H9 (cell line): Measurements from ENCODE around the gene NELFCD. TPM values are rescaled to one million over a fixed set of nuclear protein-coding genes. Genes with fewer than 3 reads are reported as not detected.
A peak's percentile ranks its signal among the peaks of the same experiment; 100 is the strongest.
"Not testable (repeated sequence)": the region's sequence is repeated elsewhere in the genome, so short reads cannot be mapped to it uniquely, and the experiment has no call there.

Source experiments
- DNase-seq: peaks from one replicate; pipeline ENCODE4 v3.0.0-alpha.2; 2017
- H2AFZ ChIP-seq: one replicate; pipeline ENCODE4 v1.6.1; 2013; ENCODE audit warnings: mild to moderate bottlenecking, low read length, control low read depth, moderate library complexity
- H2AK5ac ChIP-seq: 2 replicates; pipeline ENCODE4 v1.6.1; 2013; ENCODE audit warnings: low read length, control low read depth, mixed read lengths; ENCODE audit not compliant: insufficient read length
- H2BK120ac ChIP-seq: one replicate; pipeline ENCODE4 v1.6.1; 2013; ENCODE audit warnings: low read depth, mild to moderate bottlenecking, low read length, control low read depth, inconsistent platforms; ENCODE audit not compliant: poor library complexity, severe bottlenecking
- H2BK12ac ChIP-seq: 2 replicates; pipeline ENCODE4 v1.6.1; 2013; ENCODE audit warnings: low read length, control low read depth, mixed read lengths, low read depth; ENCODE audit not compliant: insufficient read length
- H2BK15ac ChIP-seq: 2 replicates; pipeline ENCODE4 v1.6.1; 2013; ENCODE audit warnings: low read depth, low read length, control low read depth
- H2BK20ac ChIP-seq: one replicate; pipeline ENCODE4 v1.6.1; 2013; ENCODE audit warnings: low read depth, mild to moderate bottlenecking, low read length, control low read depth, inconsistent platforms; ENCODE audit not compliant: poor library complexity, severe bottlenecking
- H2BK5ac ChIP-seq: 2 replicates; pipeline ENCODE4 v1.6.1; 2013; ENCODE audit warnings: low read length, control low read depth, mixed read lengths; ENCODE audit not compliant: insufficient read length
- H3K14ac ChIP-seq: 2 replicates; pipeline ENCODE4 v1.6.1; 2013; ENCODE audit warnings: low read length, control low read depth; ENCODE audit not compliant: insufficient read depth
- H3K18ac ChIP-seq: 2 replicates; pipeline ENCODE4 v1.6.1; 2013; ENCODE audit warnings: low read depth, mild to moderate bottlenecking, mixed read lengths, low read length, control low read depth; ENCODE audit not compliant: insufficient read length
- H3K23ac ChIP-seq: 2 replicates; pipeline ENCODE4 v1.6.1; 2013; ENCODE audit warnings: low read length, control low read depth, mixed read lengths, low read depth; ENCODE audit not compliant: insufficient read length
- H3K23me2 ChIP-seq: 2 replicates; pipeline ENCODE4 v1.6.1; 2013; ENCODE audit warnings: low read depth, mild to moderate bottlenecking, mixed read lengths, low read length, control low read depth; ENCODE audit not compliant: insufficient read length, poor library complexity, severe bottlenecking
- H3K27ac ChIP-seq: 2 replicates; pipeline ENCODE4 v1.5.1; 2013; ENCODE audit warnings: low read length, control low read depth, mixed read lengths, low read depth; ENCODE audit not compliant: insufficient read length
- H3K27me3 ChIP-seq: 2 replicates; pipeline ENCODE4 v1.6.1; 2013; ENCODE audit warnings: low read length, control low read depth, inconsistent platforms; ENCODE audit not compliant: insufficient read depth
- H3K4ac ChIP-seq: 2 replicates; pipeline ENCODE4 v1.6.1; 2013; ENCODE audit warnings: low read depth, mild to moderate bottlenecking, control low read depth, inconsistent platforms, low read length, moderate library complexity
- H3K4me1 ChIP-seq: 2 replicates; pipeline ENCODE4 v1.6.1; 2013; ENCODE audit warnings: low read length, control low read depth, inconsistent platforms; ENCODE audit not compliant: insufficient read depth
- H3K4me2 ChIP-seq: 2 replicates; pipeline ENCODE4 v1.6.1; 2013; ENCODE audit warnings: low read length, control low read depth, mixed read lengths; ENCODE audit not compliant: insufficient read length, insufficient read depth
- H3K56ac ChIP-seq: 2 replicates; pipeline ENCODE4 v1.6.1; 2013; ENCODE audit warnings: low read depth, mild to moderate bottlenecking, mixed read lengths, low read length, control low read depth; ENCODE audit not compliant: insufficient read length
- H3K79me1 ChIP-seq: 2 replicates; pipeline ENCODE4 v1.6.1; 2013; ENCODE audit warnings: low read depth, mild to moderate bottlenecking, moderate library complexity, low read length, control low read depth, inconsistent platforms; ENCODE audit not compliant: insufficient read depth, poor library complexity, severe bottlenecking
- H3K79me2 ChIP-seq: 2 replicates; pipeline ENCODE4 v1.6.1; 2013; ENCODE audit warnings: low read length, control low read depth, inconsistent platforms; ENCODE audit not compliant: insufficient read depth
- H3K9ac ChIP-seq: 2 replicates; pipeline ENCODE4 v1.6.1; 2013; ENCODE audit warnings: low read length, control low read depth, mixed read lengths; ENCODE audit not compliant: insufficient read length; ENCODE audit errors: extremely low read depth
- H3K9me3 ChIP-seq: one replicate; pipeline ENCODE4 v1.6.1; 2013; ENCODE audit warnings: low read depth, low read length, inconsistent platforms; ENCODE audit not compliant: control insufficient read depth
- H3T11ph ChIP-seq: one replicate; pipeline ENCODE4 v1.6.1; 2013; ENCODE audit warnings: mild to moderate bottlenecking, low read length, control low read depth, inconsistent platforms
- H4K20me1 ChIP-seq: one replicate; pipeline ENCODE4 v1.6.1; 2013; ENCODE audit not compliant: control insufficient read depth, insufficient read length, insufficient read depth
- H4K5ac ChIP-seq: 2 replicates; pipeline ENCODE4 v1.6.1; 2013; ENCODE audit warnings: low read depth, mild to moderate bottlenecking, mixed read lengths, low read length, control low read depth; ENCODE audit not compliant: insufficient read length
- H4K8ac ChIP-seq: replicated peaks from 2 replicates; pipeline ENCODE4 v1.6.1; 2013; ENCODE audit warnings: low read length, control low read depth, mixed read lengths, low read depth; ENCODE audit not compliant: insufficient read length
- H4K91ac ChIP-seq: 2 replicates; pipeline ENCODE4 v1.6.1; 2013; ENCODE audit warnings: low read depth, mild to moderate bottlenecking, moderate library complexity, mixed read lengths, low read length, control low read depth; ENCODE audit not compliant: insufficient read length
- H3K27ac Mint-ChIP-seq, 3 experiments: 2 replicates in 2 of 3; 3 replicates in 1 of 3; pipeline ENCODE4 v1.8.0; 2020 to 2021; ENCODE audit warnings: mixed read lengths in 3 of 3, mild to moderate bottlenecking in 1 of 3, moderate library complexity in 1 of 3
- H3K27me3 Mint-ChIP-seq: 2 replicates; pipeline ENCODE4 v1.8.0; 2021; ENCODE audit warnings: low read depth, mild to moderate bottlenecking, moderate library complexity, mixed read lengths
- H3K36me3 Mint-ChIP-seq, 3 experiments: 2 replicates in 2 of 3; 3 replicates in 1 of 3; pipeline ENCODE4 v1.8.0; 2020 to 2021; ENCODE audit warnings: low read depth in 3 of 3, mixed read lengths in 3 of 3; ENCODE audit not compliant: insufficient read depth in 1 of 3
- H3K4me1 Mint-ChIP-seq, 2 experiments: 2 replicates each; pipeline ENCODE4 v1.8.0; 2020; ENCODE audit warnings: mixed read lengths in 2 of 2
- H3K4me3 Mint-ChIP-seq, 2 experiments: 2 replicates in 1 of 2; 3 replicates in 1 of 2; pipeline ENCODE4 v1.8.0; 2020 to 2021; ENCODE audit warnings: mild to moderate bottlenecking in 2 of 2, mixed read lengths in 2 of 2, moderate library complexity in 1 of 2
- H3K9me3 Mint-ChIP-seq, 2 experiments: 2 replicates in 1 of 2; 3 replicates in 1 of 2; pipeline ENCODE4 v1.8.0; 2020; ENCODE audit warnings: mild to moderate bottlenecking in 2 of 2, mixed read lengths in 2 of 2, moderate library complexity in 1 of 2
- WGBS: extraction: QIAGEN DNeasy Blood & Tissue Kit; methylation state at CpG from one replicate; pipeline ENCODE4 v1.1.7; 2013; ENCODE audit warnings: missing lambda C conversion rate, low lambda C conversion rate, mixed read lengths; ENCODE audit not compliant: insufficient read length; ENCODE audit errors: extremely low coverage; 5-methylcytosine and 5-hydroxymethylcytosine counted together
- total RNA-seq: library from RNA; stranded (reverse); gene quantifications from 2 replicates; pipeline ENCODE4 v1.2.1, GENCODE V29; 2021
- TF ChIP-seq, protein P1 (sequence below): fragments of 200-600 bp; sonication (generic); conservative IDR thresholded peaks from 3 replicates; pipeline ENCODE4 v1.8.0; 2021; ENCODE audit warnings: antibody characterized with exemption, mild to moderate bottlenecking

The NELFCD gene
- total RNA-seq, 1 experiment from 2014 or later, result 57.8 TPM

DNA sequence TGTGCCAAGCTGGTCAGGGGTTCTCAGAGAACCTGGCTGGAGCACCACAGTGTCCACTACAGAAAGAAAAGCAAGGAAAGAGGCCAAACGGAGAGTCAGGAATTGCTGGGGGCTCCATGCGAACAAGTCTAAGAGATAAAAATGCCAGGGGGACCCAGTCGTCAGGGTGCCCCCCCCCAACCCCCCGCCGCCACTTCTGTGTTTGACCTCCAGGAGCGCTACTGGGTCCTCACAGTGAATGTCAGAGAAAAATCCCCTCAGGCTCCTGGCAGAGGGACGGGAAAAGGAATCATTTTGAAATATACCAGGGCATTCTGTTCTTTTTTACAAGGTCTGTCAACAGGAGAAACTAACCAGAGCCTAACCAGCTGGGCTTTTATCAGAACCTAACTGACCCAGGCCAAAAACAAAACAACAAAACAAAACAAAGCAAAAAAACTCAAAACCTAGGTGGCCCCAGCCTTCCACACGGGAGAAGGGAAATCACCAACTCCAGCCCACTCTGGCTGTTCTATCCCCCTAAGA lies 17.9 kb upstream of the NELFCD start:
- no peak overlapping the region for H4K8ac ChIP-seq
- H2BK12ac ChIP-seq, result no peak overlapping the region
- H3K9ac ChIP-seq, result no peak overlapping the region
- H3K27me3 ChIP-seq, result no peaks in the 10 kb centered on the region
- H3K79me1 ChIP-seq, result no peaks in the 10 kb centered on the region
- peak overlapping the region in 1 of 3 experiments; percentile 8; a peak in 1 of 7 replicates for H3K27ac Mint-ChIP-seq
- DNase-seq, result no peak
- H2BK20ac ChIP-seq, result no peak overlapping the region
- no peak overlapping the region for H2BK15ac ChIP-seq
- H2AFZ ChIP-seq, result no peak overlapping the region
- no peak overlapping the region for H3K23ac ChIP-seq
- H3K9me3 ChIP-seq, result no peaks in the 10 kb centered on the region
- no peak overlapping the region for H3K18ac ChIP-seq
- no peaks in the 10 kb centered on the region for H4K20me1 ChIP-seq
- H3K27me3 Mint-ChIP-seq, result peaks cover 10% of the 10 kb centered on the region
- no CpG with 5 or more reads among the region's 8 CpGs for WGBS
- H3K4me3 Mint-ChIP-seq, result no peak overlapping the region
- H4K5ac ChIP-seq, result no peak overlapping the region
- no peak overlapping the region for H2AK5ac ChIP-seq
- H4K91ac ChIP-seq, result no peak overlapping the region
- H3K14ac ChIP-seq, result no peak overlapping the region
- no peak overlapping the region for H3K56ac ChIP-seq
- peaks cover 6 to 9% of the 10 kb centered on the region in 2 experiments; a peak in 2 of 4 replicates for H3K4me1 Mint-ChIP-seq
- no peaks in the 10 kb centered on the region for H3K23me2 ChIP-seq
- H3K4me2 ChIP-seq, result no peak overlapping the region
- H3K27ac ChIP-seq, result no peak overlapping the region
- TF ChIP-seq, protein P1, sequence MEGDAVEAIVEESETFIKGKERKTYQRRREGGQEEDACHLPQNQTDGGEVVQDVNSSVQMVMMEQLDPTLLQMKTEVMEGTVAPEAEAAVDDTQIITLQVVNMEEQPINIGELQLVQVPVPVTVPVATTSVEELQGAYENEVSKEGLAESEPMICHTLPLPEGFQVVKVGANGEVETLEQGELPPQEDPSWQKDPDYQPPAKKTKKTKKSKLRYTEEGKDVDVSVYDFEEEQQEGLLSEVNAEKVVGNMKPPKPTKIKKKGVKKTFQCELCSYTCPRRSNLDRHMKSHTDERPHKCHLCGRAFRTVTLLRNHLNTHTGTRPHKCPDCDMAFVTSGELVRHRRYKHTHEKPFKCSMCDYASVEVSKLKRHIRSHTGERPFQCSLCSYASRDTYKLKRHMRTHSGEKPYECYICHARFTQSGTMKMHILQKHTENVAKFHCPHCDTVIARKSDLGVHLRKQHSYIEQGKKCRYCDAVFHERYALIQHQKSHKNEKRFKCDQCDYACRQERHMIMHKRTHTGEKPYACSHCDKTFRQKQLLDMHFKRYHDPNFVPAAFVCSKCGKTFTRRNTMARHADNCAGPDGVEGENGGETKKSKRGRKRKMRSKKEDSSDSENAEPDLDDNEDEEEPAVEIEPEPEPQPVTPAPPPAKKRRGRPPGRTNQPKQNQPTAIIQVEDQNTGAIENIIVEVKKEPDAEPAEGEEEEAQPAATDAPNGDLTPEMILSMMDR, result peak; percentile 60
- no peaks in the 10 kb centered on the region for H3K36me3 Mint-ChIP-seq
- H3K79me2 ChIP-seq, result no peaks in the 10 kb centered on the region
- no peak overlapping the region for H2BK120ac ChIP-seq
- H3T11ph ChIP-seq, result no peak overlapping the region
- H3K9me3 Mint-ChIP-seq, result no peaks in the 10 kb centered on the region
- no peak overlapping the region for H3K4ac ChIP-seq
- H2BK5ac ChIP-seq, result no peak overlapping the region
- no peaks in the 10 kb centered on the region for H3K4me1 ChIP-seq

DNA sequence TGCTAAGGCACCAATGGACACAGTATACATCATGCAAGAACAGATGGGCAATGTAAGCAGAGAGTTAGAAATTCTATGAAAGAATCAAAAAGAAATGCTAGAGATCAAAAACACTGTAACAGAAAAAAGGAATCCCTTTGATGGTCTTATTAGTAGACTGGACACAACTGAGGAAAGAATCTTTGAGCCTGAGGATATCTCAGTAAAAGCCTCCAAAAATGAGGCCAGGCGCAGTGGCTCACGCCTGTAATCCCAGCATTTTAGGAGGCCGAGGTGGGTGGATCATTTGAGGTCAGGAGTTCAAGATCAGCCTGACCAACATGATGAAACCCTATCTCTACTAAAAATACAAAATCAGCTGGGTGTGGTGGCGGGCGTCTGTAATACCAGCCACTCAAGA lies 17.1 kb upstream of the NELFCD start:
- H4K20me1 ChIP-seq, H4K5ac ChIP-seq, H3K9me3 ChIP-seq, H3K36me3 Mint-ChIP-seq, H3K23ac ChIP-seq, H4K91ac ChIP-seq, H3K27me3 ChIP-seq, H2AK5ac ChIP-seq, H3K23me2 ChIP-seq, H4K8ac ChIP-seq, H2BK12ac ChIP-seq, H2BK20ac ChIP-seq, DNase-seq, H3K4ac ChIP-seq, H3K79me1 ChIP-seq, H3K4me2 ChIP-seq, H3K14ac ChIP-seq, H2AFZ ChIP-seq, H2BK120ac ChIP-seq, H3K56ac ChIP-seq, H3K79me2 ChIP-seq, H2BK5ac ChIP-seq, H3K18ac ChIP-seq, H3K4me3 Mint-ChIP-seq, H3K9me3 Mint-ChIP-seq, H3K9ac ChIP-seq, H2BK15ac ChIP-seq, H3T11ph ChIP-seq, H3K27ac ChIP-seq, H3K4me1 ChIP-seq, H3K27me3 Mint-ChIP-seq, H3K27ac Mint-ChIP-seq: not testable (repeated sequence)
- no CpG with 5 or more reads among the region's 5 CpGs for WGBS
- H3K4me1 Mint-ChIP-seq, result peaks cover 10 to 11% of the 10 kb centered on the region in 2 experiments; a peak in 3 of 4 replicates
